HG02642 (cell line): ENCODE data around the gene CALML3.

ENCODE experiments used
- ATAC-seq: cut with Tn5 transposase; IDR thresholded peaks from one replicate; pipeline ENCODE4 v1.9.1; 2021; ENCODE audit warnings: mild to moderate bottlenecking; ENCODE audit not compliant: unreplicated experiment, poor library complexity

The CALML3 gene

DNA sequence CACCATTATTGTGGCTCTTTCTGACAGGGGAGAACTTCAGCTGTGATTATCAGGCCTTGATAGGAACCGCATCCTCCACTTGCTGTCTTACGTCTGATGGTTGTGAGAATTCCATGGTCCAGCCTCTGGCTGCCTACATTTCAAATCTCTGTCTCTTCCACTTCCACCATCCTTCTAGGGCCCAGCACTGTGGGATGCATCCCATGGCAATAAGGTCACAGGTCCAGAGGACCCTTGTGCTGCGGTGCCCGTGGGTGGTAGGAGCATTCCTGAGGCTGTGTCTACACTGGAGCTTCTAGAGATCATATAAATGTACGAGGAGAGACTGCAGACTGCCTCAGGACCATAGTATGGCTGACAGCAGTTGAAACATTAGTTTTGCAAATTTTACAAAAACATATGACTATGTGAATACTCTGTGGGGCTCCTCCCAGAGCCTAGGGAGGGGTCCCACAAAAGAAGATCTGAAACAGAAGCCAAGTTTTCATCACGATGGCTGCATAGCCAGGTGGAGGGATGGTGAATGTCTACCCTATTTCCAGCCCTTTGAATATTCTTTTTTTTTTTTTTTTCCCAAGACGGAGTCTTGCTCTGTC is 11.8 kb downstream of the CALML3 start:
- no peak for ATAC-seq

DNA sequence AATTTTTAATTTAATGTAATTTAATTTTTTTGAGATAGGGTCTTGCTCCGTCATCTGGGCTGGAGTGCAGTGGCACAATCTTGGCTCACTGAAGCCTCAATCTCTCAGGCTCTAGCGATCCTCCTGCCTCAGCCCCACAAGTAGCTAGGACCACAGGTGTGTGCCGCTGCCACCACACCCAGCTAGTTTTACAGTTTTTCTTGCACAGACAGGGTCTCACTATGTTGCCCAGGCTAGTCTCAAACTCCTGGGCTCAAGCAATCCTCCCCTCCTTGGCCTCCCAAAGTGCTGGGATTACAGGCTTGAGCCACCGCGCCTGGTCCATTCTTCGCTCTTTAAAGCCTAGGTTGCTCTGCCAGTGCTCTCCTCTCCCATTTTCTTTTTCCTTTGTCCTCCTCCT is 12.9 kb downstream of the CALML3 start:
- no peak for ATAC-seq

DNA sequence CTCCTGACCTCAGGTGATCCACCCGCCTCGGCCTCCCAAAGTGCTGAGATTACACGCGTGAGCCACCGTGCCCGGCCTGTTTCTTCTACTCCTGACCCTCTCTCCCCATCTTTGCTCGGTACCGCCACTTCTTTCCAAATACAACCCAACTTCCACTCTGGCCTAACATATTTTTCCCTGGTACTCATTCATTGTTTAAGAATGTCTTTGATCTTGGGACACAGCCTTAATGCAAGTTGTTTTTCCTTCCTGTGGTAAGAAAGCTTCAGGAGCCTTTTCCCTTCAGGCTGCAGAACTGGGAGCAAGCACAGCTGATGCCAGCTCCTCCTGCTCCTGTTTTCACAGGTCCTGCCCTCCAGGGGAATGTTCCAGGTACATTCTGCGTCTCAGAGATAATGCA is 13.7 kb downstream of the CALML3 start:
- no peak for ATAC-seq

DNA sequence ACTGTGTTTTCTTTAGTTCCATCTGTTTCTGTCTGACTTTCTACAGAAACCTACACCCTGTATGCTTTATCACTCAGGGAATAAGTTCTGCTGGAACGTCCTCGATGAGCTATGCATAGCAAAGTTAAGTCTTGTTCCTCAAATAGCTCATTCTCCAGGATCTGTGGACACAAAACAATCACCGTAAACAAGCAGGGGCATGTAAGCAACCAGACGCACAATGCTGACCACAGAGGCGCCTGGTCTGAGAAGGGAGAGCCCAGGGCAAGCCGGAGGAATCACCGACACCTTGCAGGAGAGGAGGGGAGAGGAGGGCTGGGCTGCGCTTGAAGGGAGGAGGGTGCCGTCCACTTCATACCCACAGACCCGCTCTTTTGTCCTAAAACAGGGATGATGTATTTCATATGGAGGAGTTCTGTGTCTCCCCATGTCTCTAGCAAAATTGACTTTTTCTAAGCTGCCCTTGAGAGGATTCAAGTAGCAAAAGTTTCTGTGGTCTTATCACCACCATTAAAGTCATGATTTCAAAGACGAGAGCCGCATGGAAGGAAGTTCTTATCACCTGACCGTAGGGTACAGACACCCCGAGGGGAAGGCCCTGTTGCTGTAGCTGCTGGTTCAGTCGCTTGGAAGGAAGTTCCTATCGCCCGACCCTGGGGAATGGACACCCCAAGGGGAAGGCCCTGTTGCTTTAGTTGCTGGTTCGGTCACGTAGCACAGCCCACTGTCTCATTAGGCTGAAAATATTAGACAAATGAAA is 14.3 kb downstream of the CALML3 start:
- no peak for ATAC-seq

DNA sequence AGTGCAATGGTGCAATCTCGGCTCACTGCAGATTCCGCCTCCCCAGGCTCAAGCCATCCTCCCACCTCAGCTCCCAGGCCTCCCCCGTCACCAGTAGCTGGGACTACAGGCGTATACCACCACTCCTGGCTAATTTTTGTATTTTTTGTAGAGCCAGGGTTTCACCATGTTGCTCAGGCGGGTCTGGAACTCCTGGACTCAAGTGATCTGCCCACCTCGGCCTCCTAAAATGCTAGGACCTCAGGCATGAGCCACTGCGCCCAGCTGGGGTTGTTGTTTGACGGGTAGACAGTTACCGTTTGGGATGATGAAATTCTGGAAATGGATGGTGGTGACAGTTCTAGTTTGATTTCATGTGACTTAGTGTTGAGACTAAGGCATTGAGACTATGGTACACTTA is 15.3 kb downstream of the CALML3 start:
- no peak for ATAC-seq

DNA sequence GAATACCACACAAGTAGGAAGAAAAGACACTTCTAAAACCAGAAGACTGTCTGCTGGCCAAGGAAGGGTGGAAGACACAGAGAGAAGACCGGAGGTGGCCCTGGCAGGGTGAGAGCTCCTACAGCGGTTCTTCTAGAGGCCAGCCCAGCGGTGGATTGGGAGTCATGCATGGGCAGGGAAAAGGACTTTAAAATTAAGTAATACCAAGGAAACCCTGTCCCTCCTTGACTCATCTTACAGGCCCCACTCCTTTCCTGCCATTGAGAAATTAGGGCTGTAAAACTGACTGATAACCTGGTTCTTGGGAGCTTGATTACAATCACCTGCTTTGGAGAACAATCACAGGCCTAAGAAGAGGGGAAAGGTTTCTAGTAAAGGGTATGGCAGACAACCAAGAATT is 16.1 kb downstream of the CALML3 start:
- no peak for ATAC-seq

DNA sequence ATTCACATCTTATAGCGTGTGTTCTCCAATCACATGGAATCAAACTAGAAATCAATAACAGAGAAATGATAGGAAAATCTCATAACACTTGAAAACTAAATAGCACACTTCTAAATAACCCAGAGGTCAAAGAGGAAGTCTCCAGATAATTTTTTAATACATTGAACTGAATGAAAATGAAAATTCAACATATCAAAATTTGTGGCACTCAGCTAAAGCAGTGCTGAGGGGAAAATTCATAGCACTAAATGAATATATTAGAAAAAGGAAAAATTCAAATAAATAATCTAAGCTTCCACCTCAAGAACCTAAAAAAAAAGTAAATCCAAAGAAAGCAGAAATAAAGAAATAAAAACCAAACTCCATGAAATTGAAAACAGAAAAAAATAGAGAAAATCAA is 17.3 kb downstream of the CALML3 start:
- ATAC-seq: no peak

DNA sequence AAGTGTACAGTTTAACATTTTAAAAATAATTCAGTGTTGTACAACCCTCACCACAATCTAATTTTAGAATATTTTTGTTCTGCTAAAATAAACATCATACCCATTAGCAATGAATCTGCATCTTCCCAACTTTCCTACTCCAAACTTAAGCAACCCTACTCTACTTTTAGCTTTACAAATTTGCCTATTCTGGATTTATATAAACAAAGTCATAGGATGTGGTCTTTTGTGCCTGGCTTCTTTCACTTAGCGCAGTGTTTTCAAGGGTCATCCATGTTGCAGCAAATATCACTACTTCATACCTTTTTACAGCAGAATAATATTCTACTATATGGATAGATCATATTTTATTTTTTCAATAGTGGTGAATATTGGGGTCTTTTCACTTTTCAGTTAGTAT is 18.9 kb downstream of the CALML3 start:
- no peak for ATAC-seq

DNA sequence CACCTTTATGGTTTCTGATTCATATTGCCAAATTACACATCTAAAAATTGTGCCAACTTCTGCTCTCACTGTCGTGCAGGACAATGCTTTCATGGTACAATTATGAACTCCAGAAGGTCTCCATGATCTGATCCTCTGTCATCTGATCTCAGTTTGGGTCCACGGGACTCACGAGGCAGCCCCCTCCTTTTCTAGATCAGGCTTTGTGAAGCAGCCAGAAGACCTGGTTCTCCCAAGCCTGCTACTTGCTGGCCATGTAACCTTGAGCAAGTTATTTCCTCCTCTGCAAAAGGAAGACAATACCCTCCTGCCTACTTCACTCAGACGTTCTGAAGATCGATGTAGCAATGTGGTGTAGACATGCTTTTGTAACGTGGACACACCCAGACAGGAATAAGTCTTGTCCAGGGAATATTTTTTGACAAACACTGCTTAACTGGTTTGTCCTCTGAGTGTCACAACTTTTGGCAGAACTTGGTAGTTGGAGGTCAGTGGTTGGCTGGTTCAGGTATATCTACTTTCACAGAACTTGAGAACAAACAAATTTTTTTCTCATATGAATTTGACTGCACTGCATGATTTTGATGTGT is 19.6 kb downstream of the CALML3 start:
- ATAC-seq: no peak

DNA sequence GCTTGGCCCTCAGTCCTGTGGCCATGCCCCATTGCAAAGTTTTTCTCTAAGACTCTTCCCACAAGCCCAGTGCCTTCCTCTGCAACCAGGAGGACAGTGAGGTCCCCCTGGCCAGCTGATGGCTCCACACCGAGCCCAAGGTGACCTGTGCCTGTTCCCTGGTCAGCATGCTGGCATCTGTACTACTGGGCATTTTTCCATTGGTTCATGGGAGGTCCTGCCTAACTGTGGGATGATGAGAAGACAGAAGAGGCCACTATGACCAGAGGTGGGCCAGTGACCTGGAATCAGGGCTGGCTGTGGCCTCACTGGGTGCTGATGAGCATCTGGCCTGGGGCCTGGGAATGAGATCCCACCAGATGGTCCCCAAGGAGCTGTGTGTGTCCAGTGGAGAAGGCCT is 20.2 kb downstream of the CALML3 start:
- ATAC-seq: no peak

DNA sequence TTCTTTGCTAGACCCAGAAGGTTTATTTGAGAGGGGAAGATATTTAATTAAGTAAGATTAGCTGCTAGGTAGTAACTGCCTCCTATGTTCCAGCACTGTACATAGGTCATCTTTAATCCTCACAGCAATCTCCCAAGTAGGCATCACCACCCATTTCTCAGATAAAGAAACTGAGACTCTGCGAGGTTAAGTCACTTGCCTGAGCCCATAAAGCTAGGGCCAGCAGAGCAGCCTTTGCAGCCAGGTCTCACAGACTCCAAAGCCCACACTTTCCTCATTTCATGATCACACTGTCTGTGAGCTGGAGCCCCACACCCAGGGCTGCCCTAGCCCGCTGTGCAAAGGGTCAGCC is 20.6 kb downstream of the CALML3 start:
- ATAC-seq: no peak

DNA sequence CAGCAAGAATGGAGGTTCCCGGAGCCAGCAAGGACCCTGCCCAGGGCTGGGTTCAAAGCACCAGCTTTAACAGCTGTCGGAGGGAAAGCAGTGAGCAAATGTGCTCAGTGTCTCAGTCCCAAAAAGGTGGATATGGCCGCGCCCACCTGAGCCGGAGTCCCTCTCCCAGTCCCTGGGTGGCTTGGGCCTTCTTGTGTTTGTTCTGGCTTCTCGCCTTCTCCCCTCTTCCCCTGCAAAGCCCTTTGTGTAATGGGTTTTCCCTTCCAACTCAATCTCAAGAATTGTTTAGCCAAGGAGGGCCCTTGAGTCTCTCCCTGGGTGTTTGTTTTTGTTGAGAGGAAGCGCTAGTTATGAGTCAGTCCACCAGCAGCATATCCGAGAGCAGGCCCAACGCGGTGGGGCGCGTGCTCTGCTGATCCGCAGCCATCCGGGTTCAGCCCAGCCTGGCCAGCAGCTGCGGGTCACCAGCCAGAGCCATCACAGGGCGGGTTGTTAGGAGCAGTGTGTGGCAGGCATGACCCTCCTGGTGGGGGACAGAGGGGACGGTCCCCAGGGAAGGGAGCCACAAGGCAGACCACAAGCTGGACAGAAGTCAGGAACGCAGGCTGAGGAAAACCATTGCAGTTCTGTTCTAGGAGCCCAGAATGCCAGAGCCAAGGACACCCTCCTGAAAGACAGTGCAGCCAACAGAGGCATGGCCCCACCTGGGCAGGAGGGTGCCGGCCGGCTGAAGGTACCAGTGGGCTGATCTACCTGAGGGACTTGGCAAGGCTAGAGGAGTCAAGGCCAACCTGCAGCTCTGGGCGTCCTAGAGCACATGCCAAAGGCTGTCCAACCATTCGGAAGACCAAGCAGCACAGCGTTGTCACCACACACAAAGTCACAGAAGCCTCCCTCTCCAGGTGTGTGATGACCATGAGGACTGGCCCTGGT is 21.3 kb downstream of the CALML3 start:
- ATAC-seq: no peak

DNA sequence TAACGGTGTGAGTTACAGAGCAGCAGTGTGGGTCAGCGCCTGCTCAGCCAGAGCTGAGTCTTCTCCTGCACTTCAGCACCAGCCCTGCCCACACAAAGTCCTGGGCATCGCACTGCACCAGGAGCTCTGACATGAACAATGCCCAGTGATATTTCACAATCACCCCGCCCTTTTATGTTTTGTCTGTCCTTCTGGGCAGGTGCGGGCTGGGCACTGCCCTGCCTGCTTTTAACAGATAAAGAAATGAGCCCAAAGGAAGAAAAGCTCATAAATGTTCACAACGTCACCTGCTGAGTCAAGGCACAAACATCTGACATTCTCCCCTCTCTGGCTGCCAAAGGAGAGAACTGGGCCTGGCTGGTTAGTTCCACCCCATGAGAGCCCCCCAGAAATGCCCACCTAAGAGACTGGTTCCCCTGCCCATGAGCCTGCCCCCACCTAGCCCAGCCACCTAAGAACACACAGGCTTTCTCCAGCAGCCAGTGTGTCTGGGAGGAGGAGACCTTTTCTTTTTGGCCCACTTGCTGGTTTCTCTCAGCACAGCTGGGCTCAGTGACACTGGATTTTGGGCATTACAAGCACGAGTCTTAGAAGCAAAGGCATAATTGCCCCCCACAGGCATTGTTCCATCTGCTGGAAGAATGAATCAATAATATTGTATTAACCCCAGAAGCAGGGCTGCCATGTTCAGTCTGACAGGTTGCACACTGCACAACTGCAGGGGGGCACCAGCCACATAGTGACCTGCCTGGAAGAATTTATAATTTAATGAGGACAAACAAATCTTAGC is 22.3 kb downstream of the CALML3 start:
- no peak for ATAC-seq

DNA sequence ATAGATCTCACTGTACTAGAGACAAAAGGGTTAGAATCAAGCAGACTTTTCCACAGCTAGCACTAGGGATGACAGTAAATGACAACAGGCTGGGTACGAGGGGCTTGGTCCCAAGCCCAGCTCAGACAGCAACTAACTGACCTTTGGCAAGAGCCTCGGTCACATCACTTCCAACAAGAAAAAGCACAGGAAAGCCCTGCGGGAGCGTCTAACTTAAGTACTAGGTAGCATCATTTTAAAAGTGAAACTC is 22.8 kb downstream of the CALML3 start:
- ATAC-seq: no peak

DNA sequence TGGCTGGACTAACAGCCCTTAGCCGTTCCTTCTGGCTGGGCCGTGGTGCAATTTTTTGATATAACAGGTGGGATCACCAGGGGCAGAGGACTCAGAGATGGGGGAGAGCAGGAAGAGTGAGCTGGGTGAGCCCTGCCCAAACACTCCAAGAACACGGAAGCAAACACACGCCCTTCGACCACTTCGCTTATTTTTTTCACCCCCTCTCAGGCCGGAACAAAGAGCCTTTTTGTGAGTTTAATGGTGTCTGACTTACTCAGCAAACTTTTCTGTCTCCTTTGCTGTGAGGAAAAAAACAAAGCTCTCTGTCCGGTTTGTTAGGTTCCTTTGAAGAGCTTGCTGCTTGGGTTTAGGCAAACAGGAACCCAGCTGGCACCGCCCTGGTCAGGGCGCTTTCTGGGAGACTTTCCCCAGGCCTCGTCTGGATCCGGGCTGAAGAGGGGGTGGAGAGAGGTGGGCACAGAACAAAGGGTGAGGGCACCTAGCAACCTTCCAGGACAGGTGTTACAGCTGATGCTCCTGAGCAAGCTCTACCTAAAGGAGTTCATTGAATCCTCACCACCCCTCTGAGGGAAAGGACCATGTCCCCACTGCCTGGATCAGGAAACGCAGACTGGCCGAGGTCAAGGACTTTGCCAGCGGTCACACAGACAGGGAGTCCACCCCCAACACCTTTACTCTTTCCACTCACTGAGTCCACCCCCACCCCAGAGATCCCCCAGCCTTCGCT is 23.3 kb downstream of the CALML3 start:
- ATAC-seq: no peak

DNA sequence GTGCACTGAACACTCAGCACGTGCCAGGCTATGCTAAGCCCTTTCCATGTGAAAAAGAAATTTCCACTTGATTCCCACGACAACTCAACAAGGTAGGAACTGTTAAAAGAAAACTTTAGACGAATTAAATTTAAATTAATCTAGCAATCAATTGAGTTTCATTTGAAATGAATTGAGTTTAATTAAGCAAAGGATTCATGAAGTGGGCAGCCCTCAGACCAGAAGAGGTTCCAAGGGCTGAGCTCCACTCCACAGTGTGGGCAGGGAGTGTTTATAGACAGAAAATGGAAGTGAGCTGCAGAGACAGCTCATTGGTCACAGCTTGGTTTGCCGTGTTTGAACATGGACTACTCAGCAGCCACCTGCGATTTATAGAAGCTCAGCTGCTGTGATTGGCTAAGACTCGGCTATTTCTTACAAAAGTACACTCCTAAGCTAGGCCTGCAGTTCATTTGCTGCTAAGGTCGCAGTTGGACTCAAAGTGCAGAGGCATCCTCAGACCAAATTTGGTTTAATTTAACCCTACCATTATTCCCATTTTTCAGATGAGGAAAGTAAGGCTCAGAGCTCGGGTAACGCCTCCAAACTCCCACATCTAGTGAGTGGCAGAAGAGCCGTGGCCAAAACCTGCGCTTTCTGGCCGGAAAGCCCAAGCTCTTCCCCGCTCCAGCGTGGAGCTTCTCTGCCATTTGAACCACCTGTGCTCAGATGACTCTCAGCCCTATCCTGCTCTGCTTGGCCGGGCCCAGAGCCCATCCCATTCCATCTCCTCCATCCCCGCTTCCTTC is 24.9 kb downstream of the CALML3 start:
- no peak for ATAC-seq

DNA sequence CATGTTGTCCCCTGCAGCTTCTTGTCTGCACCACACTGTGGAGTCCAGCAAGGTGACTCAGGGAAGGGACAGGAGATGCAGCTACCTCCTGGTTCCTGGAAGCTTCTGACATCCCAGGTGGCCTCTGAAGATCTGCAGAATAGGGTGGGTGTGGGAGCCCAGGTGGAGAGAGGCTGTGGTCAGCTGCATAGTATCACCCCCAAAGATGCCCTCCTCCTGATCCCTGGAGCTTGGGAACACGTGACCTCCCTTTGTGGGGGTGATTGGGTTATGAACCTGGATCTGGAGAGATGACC is 25.4 kb downstream of the CALML3 start:
- ATAC-seq: no peak

DNA sequence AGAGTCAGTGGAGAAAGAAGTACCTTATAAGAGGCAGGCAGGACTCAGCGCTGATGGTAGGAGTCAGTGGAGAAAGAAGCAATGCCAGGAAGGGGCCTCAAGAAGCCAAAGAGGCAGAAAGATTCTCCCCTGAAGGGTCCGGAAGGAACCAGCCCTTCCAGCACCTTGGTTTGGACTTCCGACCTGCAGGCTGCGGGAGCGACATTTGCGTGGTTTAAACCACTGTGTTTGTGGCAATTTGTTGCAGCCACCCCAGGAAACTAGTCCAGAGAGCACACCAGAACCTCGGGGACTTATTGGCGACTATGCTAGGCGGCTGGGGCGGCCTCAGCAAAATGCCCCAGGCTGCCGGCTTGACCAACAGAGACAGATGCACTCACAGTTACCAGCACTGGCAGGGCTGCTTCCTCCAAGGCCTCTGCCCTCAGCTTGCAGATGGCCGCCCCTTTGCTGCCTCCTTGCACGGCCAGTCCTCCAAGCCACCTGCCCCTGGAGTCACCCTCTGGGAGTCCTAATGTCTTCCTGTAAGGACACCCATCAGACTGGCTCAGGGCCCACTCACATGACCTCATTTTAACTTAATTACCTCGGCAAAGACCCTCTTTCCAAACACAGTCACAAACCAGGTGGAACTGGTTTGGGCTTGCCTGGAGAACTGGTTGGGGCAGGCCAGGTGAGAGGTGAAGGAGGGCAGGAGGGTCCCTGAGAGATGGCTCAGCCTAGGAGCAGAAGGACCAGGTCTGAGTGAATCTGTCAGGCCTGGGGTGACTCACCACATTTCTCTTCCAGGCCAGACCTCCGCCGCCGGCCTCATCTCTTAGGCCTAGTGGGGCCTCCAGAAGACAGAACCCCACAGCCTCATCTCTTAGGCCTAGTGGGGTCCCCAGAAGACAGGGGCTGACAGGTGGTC is 26.1 kb downstream of the CALML3 start:
- ATAC-seq: peak; percentile 2
